PC-3 (cell line): Measurements from ENCODE around the gene MC2R.

ENCODE experiments used
- CTCF ChIP-seq: fragments of 300-600 bp; sonication (generic); conservative IDR thresholded peaks from 2 replicates; pipeline ENCODE4 v1.5.1; 2017; ENCODE audit warnings: antibody characterized with exemption, low read depth, mild to moderate bottlenecking, low read length
- EZH2 ChIP-seq: fragments of 300-600 bp; sonication (generic); IDR thresholded peaks from one replicate; pipeline ENCODE4 v1.6.1; 2017; ENCODE audit warnings: antibody characterized with exemption, mild to moderate bottlenecking, low read length; ENCODE audit not compliant: unreplicated experiment
- EZH2phosphoT487 ChIP-seq: fragments of 300-600 bp; sonication (generic); IDR thresholded peaks from 2 replicates; pipeline ENCODE4 v1.6.1; 2018; ENCODE audit warnings: mild to moderate bottlenecking, antibody characterized with exemption, low read length, borderline replicate concordance

DNA sequence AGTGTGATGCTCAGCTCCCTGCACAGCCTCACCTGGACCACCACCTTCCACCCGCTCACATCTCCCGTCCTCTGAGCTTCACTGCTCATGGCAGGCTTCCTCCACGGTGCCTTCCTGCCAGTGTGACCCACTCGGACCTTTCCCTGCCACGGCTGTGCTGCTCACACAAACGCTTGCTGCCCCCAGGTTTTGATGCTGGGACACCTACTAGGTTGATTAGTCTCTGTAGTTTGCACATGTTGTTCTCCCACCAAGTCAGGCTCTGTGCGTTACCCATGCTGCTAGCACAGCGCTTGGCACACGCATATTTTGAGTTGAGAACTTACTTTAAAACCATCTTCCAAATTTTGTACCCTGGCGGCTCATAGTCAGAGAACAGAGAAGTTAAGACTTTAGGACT is 2.1 kb downstream of the MC2R start:
- TF ChIP-seq CTCF, result no peak
- no peak for TF ChIP-seq EZH2
- TF ChIP-seq EZH2phosphoT487, result no peak
